GM18907 (cell line): ENCODE measurements around the gene HMGN4.

Experiments
- ATAC-seq: cut with Tn5 transposase; IDR thresholded peaks from one replicate; pipeline ENCODE4 v1.9.1; 2021; ENCODE audit warnings: mild to moderate bottlenecking, moderate library complexity; ENCODE audit not compliant: unreplicated experiment

Gene HMGN4

DNA sequence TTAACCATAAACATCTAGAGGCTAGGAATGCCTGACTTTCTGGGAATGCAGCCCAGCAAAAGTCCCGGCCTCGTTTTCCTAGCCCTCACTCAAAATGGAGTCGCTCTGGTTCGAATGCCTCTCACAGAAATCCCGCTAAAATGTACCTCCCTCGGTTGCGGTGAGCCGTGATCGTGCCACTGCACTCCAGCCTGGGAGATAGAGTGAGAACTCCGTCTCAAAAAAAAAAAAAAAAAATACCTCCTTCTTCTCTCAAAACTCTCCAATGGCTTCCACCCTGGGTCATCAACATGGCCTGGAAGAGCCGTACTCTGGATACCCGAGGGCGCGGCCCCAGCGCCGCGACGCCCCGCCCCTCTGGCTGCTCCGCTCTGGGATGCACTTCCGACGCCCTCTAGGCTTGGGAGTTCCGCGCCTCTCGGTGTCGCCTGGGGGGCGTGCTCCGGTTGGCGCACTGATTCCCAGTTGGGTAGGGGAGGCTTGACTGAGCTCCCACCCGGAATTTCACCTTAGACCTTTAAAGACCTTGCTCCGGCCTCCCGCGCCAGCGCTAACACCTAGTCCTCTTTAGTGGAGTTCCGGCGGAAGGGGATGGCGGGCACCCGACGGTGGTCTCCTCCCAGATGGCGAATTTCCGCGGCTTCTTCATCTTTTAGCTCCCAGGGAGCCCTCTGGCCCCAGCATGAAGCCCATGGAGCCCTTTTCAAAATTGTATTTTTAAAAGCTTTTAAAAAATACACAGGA lies 12.3 kb downstream of the HMGN4 start:
- ATAC-seq: no peak

- no peak for ATAC-seq
These were observed 14.0 kb downstream of the HMGN4 start for GRCh38 chr6:26552205-26552604.

GRCh38 chr6:26552640-26553188 lies 14.5 kb downstream of the HMGN4 start:
- no peak for ATAC-seq

GRCh38 chr6:26553264-26553634 lies 15.1 kb downstream of the HMGN4 start:
- peak; percentile 49 for ATAC-seq

DNA sequence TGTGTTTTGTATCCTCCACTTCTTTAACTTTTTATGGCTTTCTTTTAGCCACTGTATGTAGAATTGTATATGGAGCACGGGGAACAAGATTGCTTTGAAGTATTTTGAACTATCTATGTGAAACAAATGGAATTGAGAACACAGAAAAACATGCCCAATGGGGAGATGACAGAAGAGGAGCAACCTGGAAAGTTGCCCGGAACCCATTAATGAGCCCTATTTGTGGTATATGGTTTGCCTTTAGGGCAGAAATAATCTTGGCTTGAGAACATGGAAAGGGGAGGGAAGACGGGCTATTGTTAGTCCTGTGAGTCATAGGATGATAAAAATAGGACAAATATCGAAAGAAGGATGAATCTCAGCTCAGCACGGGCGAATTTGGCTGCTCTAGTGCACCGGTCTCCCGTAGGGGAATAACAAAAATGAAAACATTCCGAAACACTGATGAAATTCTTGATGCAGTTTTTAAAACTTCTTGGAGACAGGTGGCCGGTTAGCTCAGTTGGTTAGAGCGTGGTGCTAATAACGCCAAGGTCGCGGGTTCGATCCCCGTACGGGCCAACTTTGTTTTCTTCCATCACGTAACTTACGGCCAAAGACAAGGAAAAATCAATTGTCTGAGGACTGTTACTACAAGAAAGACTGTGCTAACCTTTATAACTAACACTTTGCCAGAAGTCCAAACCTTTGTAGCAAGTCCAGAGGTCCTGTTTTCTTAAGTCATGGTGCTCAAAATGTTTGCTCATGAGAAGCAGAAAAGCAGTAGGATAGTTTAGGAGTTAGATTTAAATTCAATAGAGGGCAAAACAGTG lies 15.7 kb downstream of the HMGN4 start:
- peak; percentile 37 for ATAC-seq

DNA sequence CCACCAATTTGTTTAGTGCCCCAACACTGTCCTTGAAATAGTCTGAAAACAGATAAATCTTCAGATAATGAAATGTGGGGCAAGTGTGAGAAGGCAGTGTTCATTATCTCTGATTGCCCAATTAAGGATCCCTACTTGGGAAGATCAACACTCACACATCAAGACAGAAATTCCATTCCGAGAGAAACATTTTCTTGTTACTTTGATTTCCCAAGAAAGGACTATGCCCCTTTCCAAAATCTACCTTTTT lies 16.2 kb downstream of the HMGN4 start:
- ATAC-seq: peak; percentile 1

DNA sequence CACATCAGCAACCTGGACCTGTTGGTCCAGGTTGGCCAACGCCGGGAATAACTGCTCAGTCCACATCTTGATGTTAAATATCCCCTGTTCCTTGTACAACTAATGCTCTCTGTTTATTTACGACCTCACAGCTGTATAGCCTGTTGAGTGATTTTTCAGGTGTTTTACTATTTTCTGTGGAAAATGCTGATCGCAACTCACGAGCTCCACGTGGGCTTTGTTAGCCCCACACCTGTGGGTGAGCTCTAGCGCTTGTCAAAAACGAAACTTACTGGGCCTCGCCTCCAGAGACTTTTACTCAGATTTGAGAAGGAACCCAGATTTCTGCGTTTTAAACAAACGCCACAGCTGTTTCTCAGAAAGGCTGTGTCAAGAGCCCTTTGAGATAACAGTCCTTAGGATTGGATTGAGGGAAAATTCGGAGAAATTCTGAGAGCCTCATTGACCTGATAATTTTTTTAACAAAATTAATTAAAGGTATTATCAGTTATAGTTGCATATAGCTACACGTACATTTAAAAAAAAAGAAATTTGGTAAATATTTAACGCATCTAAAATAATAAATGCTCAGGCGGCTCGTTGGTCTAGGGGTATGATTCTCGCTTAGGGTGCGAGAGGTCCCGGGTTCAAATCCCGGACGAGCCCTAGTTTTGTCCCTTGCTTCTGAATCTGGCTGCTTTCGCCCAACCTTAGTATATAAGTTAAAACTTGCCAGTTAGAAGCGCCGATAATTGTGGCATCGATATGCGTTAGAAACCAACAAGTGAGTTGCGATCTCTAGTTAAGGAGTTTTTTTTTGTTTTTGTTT lies 16.7 kb downstream of the HMGN4 start:
- ATAC-seq: peak; percentile 27

DNA sequence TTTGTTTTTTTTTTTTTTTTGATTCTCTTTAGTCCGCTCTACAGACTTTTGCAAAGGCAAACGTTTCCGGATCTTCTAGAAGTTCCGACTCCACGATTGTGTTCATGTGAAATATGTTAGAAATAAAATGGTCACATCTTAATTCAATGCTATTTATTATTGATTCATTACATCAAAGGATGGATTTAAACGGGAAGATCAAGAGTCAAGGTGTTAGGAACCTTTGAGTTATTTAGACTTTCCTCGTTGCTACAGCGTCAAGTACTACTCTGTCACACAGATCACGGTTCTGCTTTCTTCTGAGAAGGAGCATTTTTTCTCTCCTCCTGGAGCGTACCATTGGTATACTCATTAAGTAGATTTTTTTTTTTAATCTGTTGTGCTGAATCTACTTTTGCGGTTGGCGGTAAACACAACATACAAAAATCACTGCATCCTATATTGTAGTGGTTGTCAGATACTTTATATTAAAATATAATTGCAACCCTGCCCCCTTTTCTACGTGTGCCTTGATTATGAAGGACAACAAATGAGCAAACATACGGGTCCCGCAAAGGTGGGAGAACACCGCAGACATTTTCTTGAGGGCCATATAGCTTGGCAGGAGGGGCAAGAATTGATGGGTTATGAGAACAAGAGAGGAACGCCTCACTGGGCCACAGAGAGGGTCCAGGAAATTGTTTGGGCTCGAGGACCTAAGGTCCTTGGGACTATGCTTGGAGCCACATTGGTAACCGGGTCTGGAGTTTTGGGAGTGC lies 17.5 kb downstream of the HMGN4 start:
- ATAC-seq: no peak

- ATAC-seq: no peak
These were observed 18.3 kb downstream of the HMGN4 start for GRCh38 chr6:26556263-26557070.

GRCh38 chr6:26561533-26562466 lies 23.6 kb downstream of the HMGN4 start:
- peak; percentile 46 for ATAC-seq

DNA sequence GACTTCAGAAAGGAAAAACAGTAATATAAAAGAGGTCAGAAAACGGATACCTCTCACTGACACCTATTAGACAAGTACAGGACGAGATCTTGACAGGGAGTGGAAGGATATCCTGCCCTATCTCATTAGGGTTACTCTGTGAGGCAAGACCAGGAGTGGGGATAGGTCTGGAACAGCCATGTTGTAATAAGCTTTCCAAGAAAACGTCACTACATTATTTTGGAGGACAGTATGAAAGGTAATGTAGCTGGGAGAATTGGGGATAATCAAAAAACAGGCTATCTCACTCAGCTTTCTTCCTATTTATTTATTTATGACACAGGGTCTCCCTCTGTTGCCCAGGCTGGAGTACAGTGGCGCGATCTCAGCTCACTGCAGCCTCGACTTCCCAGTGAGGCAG lies 25.3 kb downstream of the HMGN4 start:
- ATAC-seq: no peak

DNA sequence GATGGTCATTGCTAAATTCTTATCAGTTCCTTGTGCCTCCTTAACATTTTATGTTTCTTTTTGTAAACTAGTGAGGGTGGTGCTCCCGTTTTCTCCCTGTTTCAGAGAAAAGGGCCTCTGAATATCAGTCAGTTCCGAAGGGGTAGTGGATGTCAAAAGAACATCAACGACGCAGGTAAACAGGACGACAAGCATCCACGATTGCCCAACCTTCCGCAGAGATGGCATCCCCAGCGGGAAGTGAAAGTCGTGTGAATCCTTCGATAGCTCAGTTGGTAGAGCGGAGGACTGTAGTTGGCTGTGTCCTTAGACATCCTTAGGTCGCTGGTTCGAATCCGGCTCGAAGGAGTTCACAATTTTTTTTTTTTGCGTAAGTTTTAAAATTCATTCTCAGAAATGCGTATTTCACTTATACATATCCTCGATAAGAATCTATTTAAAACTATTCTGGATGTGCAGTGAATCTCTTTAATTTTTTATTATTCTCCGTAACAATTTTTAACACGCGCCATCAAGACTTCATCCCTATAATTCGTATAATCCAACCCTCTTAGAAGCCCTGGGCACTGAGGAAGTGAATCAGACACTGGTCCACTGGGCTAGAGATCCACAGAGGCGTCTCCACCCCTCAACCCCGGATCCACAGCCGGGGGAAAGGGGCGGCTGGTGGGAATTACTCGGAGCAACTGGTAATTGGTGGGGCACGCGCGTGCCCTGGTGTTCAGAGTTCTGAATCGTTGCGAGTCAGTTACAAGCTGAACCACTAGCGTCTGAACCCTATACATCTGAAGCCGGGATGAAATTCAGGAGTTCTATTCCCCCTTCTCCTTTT lies 30.7 kb downstream of the HMGN4 start:
- peak; percentile 69 for ATAC-seq

DNA sequence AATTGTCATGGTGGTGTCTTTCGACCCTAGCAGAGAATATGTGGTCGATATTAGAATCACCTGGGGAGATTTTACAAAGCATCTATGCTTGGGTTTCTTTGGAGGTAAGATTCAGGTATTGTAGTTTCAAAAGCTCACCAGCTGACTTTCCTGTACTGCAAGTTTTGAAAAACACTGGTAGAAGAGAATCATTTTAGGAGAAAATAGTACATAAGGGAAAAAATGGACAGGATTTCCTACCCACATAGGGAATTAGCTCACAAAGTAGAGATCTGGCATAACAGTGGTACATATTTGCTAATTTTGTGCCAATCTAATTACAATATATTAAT lies 31.2 kb downstream of the HMGN4 start:
- ATAC-seq: no peak

DNA sequence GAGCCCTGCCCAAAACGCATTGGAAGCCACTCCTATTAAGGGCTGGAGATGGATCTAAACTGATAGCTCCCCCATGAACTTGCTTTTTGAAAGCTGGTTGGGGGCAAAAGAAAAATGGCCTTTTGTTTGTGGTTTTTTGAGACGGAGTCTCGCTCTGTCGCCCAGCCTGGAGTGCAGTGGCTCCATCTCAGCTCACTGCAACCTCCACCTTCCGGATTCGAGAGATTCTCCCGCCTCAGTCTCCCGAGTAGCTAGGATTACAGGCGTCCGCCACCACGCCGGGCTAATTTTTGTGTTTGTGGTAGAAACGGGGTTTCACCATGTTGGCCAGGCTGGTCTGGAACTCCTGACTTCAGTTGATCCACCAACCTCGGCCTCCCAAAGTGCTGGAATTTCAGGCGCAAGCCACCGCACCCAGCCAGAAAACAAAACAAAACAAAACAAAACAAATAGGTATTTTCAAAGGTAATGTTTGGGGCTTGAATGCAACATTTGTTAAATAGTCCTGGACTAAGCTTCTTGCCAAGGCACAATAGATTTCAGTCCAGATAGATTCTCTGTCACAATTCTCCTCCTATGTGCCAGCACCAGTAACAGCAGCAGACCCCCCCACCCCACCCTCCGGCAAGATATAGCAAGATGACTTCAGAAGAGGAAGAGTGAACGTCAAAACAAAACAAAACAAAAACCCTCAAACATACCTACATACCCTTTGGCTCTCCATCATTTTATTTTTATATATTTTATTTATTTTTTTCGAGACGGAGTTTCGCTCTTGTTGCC lies 32.1 kb downstream of the HMGN4 start:
- no peak for ATAC-seq

GRCh38 chr6:26571592-26572296 lies 33.6 kb downstream of the HMGN4 start:
- no peak for ATAC-seq

DNA sequence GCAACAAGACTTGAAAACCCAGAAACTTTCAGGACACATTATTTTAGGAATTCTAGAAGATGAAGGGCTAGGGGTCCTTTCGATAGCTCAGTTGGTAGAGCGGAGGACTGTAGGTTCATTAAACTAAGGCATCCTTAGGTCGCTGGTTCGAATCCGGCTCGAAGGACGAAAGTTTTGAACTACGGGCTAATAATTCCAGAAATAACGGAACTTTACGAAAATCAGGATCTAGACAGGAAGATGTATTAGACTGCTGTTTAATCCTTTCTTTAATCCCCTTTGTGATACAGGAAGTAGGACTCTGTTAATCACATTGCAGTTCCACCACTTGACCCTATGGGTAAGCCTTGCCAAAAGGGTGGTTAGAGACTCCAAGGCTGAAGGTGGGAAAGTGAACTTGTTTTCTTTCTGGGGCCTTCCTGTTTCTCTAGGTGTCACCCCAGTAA lies 37.4 kb downstream of the HMGN4 start:
- no peak for ATAC-seq

- no peak for ATAC-seq
These were observed 38.3 kb downstream of the HMGN4 start for GRCh38 chr6:26576407-26576843.
